ENCODE results near the gene MAPKAP1.

Gene MAPKAP1

GRCh38 chr9:125656560-125656959, 50.4 kb downstream of the MAPKAP1 start:
- no peak overlapping the region for H4K91ac ChIP-seq (ENCODE audit: low read depth, low read length)
- H3K27me3 ChIP-seq (ENCODE audit: insufficient read depth, low read length): no peaks in the 10 kb centered on the region
- no peak overlapping the region for H3K4ac ChIP-seq (ENCODE audit: low read depth, low read length)
- no peak overlapping the region for H3K4me3 ChIP-seq (ENCODE audit: low read depth, low read length)
- DNase-seq: no peak
- H2BK120ac ChIP-seq (ENCODE audit: insufficient read depth, low read length, poor library complexity): peak overlapping the region; percentile 5
- no peak overlapping the region for H2AFZ ChIP-seq (ENCODE audit: insufficient read depth, low read length, poor library complexity)
- H4K12ac ChIP-seq (ENCODE audit: low read depth, low read length): no peak overlapping the region
- H3K23ac ChIP-seq (ENCODE audit: low read length): no peak overlapping the region
- H2BK12ac ChIP-seq (ENCODE audit: low read length): no peak overlapping the region
- H3K36me3 ChIP-seq (ENCODE audit: control insufficient read depth in 1 of 2, insufficient read depth in 2 of 2, low read length in 2 of 2): no peaks in the 10 kb centered on the region
- no peak overlapping the region for H3K9ac ChIP-seq (ENCODE audit: low read length)
- H3K79me1 ChIP-seq (ENCODE audit: low read length): no peaks in the 10 kb centered on the region
- no peaks in the 10 kb centered on the region for H3K9me3 ChIP-seq (ENCODE audit: insufficient read depth, low read depth, low read length)
- H2AK5ac ChIP-seq (ENCODE audit: low read length): no peak overlapping the region
- H2BK5ac ChIP-seq (ENCODE audit: low read depth, low read length, poor library complexity): no peak overlapping the region
- H3K79me2 ChIP-seq (ENCODE audit: control insufficient read depth, insufficient read depth, low read length, poor library complexity): no peaks in the 10 kb centered on the region
- no peak overlapping the region for H3K18ac ChIP-seq (ENCODE audit: low read length)
- no peak overlapping the region for H3K14ac ChIP-seq (ENCODE audit: low read length)
- peak overlapping the region; percentile 49 for H3K27ac ChIP-seq (ENCODE audit: low read depth, low read length)
- peak overlapping the region; percentile 42 for H3K4me2 ChIP-seq (ENCODE audit: low read length)
- WGBS (ENCODE audit: extremely low coverage, insufficient coverage, insufficient read length): no CpG with 5 or more reads among the region's 3 CpGs
- no peak overlapping the region for H4K8ac ChIP-seq (ENCODE audit: low read depth, low read length)
- H3K4me1 ChIP-seq (ENCODE audit: control insufficient read depth in 1 of 2, insufficient read depth in 2 of 2, low read length in 2 of 2): peaks cover 0 to 5% of the 10 kb centered on the region in 2 experiments

DNA sequence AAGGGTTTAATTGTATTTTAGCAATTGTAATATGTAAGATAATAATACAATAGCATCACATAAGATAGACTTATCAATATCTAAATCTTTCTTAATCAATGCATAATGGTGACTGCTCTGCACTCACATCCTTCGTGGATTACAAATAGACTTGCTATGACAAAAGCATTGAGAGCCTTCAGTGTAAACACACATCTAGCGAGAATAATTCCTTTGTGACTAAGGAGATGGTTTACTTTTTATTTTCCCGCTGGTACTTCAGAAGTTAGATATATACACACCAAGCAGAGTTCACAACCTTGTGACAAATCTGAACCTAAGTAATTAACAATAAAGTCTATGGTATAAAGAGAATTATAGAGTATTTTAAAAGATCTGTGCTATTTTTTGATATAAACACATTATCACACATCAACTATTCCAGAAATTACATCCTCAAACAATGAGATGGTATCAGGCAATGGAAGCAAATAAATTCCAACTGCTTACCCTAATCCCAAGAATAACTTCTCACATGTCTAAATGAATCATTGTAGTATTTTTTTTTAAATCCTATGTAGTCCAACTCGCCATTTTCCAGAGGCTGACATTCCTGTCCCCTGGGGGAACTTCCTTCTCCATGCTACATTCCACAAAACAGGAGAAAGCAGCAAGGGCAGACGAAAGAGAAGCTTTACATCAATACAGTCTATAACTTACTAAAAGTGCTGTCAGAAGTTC, 51.2 kb downstream of the MAPKAP1 start:
- Histone ChIP-seq H3K79me2 (ENCODE audit: control insufficient read depth, insufficient read depth, low read length, poor library complexity) (no peaks in the 10 kb centered on the region), H2BK120ac (ENCODE audit: insufficient read depth, low read length, poor library complexity) (no peak overlapping the region), H3K27me3 (ENCODE audit: insufficient read depth, low read length) (no peaks in the 10 kb centered on the region), H2BK5ac (ENCODE audit: low read depth, low read length, poor library complexity) (no peak overlapping the region), H3K14ac (ENCODE audit: low read length) (no peak overlapping the region), H4K91ac (ENCODE audit: low read depth, low read length) (no peak overlapping the region), H3K9ac (ENCODE audit: low read length) (no peak overlapping the region), H4K8ac (ENCODE audit: low read depth, low read length) (no peak overlapping the region), H2AK5ac (ENCODE audit: low read length) (no peak overlapping the region), H3K36me3 (ENCODE audit: control insufficient read depth in 1 of 2, insufficient read depth in 2 of 2, low read length in 2 of 2) (no peaks in the 10 kb centered on the region), H3K4me1 (ENCODE audit: control insufficient read depth in 1 of 2, insufficient read depth in 2 of 2, low read length in 2 of 2) (peaks cover 0 to 5% of the 10 kb centered on the region in 2 experiments), H2AFZ (ENCODE audit: insufficient read depth, low read length, poor library complexity) (no peak overlapping the region), H3K9me3 (ENCODE audit: insufficient read depth, low read depth, low read length) (no peaks in the 10 kb centered on the region), H3K27ac (ENCODE audit: low read depth, low read length) (peak overlapping the region; percentile 49), H3K18ac (ENCODE audit: low read length) (no peak overlapping the region), H3K4ac (ENCODE audit: low read depth, low read length) (no peak overlapping the region), H2BK12ac (ENCODE audit: low read length) (no peak overlapping the region), H3K23ac (ENCODE audit: low read length) (no peak overlapping the region), H3K79me1 (ENCODE audit: low read length) (no peaks in the 10 kb centered on the region), H4K12ac (ENCODE audit: low read depth, low read length) (no peak overlapping the region), H3K4me2 (ENCODE audit: low read length) (no peak overlapping the region), H3K4me3 (ENCODE audit: low read depth, low read length) (no peak overlapping the region)
- DNase-seq: no peak
- no CpG with 5 or more reads among the region's 5 CpGs for WGBS (ENCODE audit: extremely low coverage, insufficient coverage, insufficient read length)

- no peak overlapping the region for H2BK120ac ChIP-seq (ENCODE audit: insufficient read depth, low read length, poor library complexity)
- H3K4me2 ChIP-seq (ENCODE audit: low read length): no peak overlapping the region
- WGBS (ENCODE audit: extremely low coverage, insufficient coverage, insufficient read length): no CpG with 5 or more reads among the region's 4 CpGs
- H2AFZ ChIP-seq (ENCODE audit: insufficient read depth, low read length, poor library complexity): no peak overlapping the region
- no peak overlapping the region for H4K91ac ChIP-seq (ENCODE audit: low read depth, low read length)
- no peak overlapping the region for H4K8ac ChIP-seq (ENCODE audit: low read depth, low read length)
- H3K4ac ChIP-seq (ENCODE audit: low read depth, low read length): no peak overlapping the region
- peaks cover 0 to 5% of the 10 kb centered on the region in 2 experiments for H3K4me1 ChIP-seq (ENCODE audit: control insufficient read depth in 1 of 2, insufficient read depth in 2 of 2, low read length in 2 of 2)
- no peak overlapping the region for H2BK12ac ChIP-seq (ENCODE audit: low read length)
- H3K27me3 ChIP-seq (ENCODE audit: insufficient read depth, low read length): no peaks in the 10 kb centered on the region
- H4K12ac ChIP-seq (ENCODE audit: low read depth, low read length): no peak overlapping the region
- H3K9ac ChIP-seq (ENCODE audit: low read length): no peak overlapping the region
- no peak for DNase-seq
- no peaks in the 10 kb centered on the region for H3K79me1 ChIP-seq (ENCODE audit: low read length)
- no peaks in the 10 kb centered on the region for H3K36me3 ChIP-seq (ENCODE audit: control insufficient read depth in 1 of 2, insufficient read depth in 2 of 2, low read length in 2 of 2)
- H3K9me3 ChIP-seq (ENCODE audit: insufficient read depth, low read depth, low read length): no peaks in the 10 kb centered on the region
- no peak overlapping the region for H3K14ac ChIP-seq (ENCODE audit: low read length)
- no peak overlapping the region for H2AK5ac ChIP-seq (ENCODE audit: low read length)
- H3K79me2 ChIP-seq (ENCODE audit: control insufficient read depth, insufficient read depth, low read length, poor library complexity): no peaks in the 10 kb centered on the region
- H3K23ac ChIP-seq (ENCODE audit: low read length): no peak overlapping the region
- no peak overlapping the region for H3K18ac ChIP-seq (ENCODE audit: low read length)
- no peak overlapping the region for H3K4me3 ChIP-seq (ENCODE audit: low read depth, low read length)
- H3K27ac ChIP-seq (ENCODE audit: low read depth, low read length): no peak overlapping the region
- no peak overlapping the region for H2BK5ac ChIP-seq (ENCODE audit: low read depth, low read length, poor library complexity)
Measured at GRCh38 chr9:125655066-125655633, 51.9 kb downstream of the MAPKAP1 start.

- no peak overlapping the region for H3K23ac ChIP-seq (ENCODE audit: low read length)
- H4K91ac ChIP-seq (ENCODE audit: low read depth, low read length): no peak overlapping the region
- H3K4me2 ChIP-seq (ENCODE audit: low read length): no peak overlapping the region
- H3K4me3 ChIP-seq (ENCODE audit: low read depth, low read length): no peak overlapping the region
- H3K36me3 ChIP-seq (ENCODE audit: control insufficient read depth in 1 of 2, insufficient read depth in 2 of 2, low read length in 2 of 2): no peaks in the 10 kb centered on the region
- H2AFZ ChIP-seq (ENCODE audit: insufficient read depth, low read length, poor library complexity): no peak overlapping the region
- H3K4ac ChIP-seq (ENCODE audit: low read depth, low read length): no peak overlapping the region
- DNase-seq: no peak
- H4K12ac ChIP-seq (ENCODE audit: low read depth, low read length): no peak overlapping the region
- no peaks in the 10 kb centered on the region for H3K79me2 ChIP-seq (ENCODE audit: control insufficient read depth, insufficient read depth, low read length, poor library complexity)
- no peaks in the 10 kb centered on the region for H3K9me3 ChIP-seq (ENCODE audit: insufficient read depth, low read depth, low read length)
- no CpG with 5 or more reads among the region's 5 CpGs for WGBS (ENCODE audit: extremely low coverage, insufficient coverage, insufficient read length)
- H3K14ac ChIP-seq (ENCODE audit: low read length): no peak overlapping the region
- no peaks in the 10 kb centered on the region for H3K79me1 ChIP-seq (ENCODE audit: low read length)
- peaks cover 4 to 7% of the 10 kb centered on the region in 2 experiments for H3K4me1 ChIP-seq (ENCODE audit: control insufficient read depth in 1 of 2, insufficient read depth in 2 of 2, low read length in 2 of 2)
- H2BK5ac ChIP-seq (ENCODE audit: low read depth, low read length, poor library complexity): no peak overlapping the region
- H4K8ac ChIP-seq (ENCODE audit: low read depth, low read length): no peak overlapping the region
- no peak overlapping the region for H2AK5ac ChIP-seq (ENCODE audit: low read length)
- no peak overlapping the region for H2BK12ac ChIP-seq (ENCODE audit: low read length)
- no peak overlapping the region for H2BK120ac ChIP-seq (ENCODE audit: insufficient read depth, low read length, poor library complexity)
- H3K18ac ChIP-seq (ENCODE audit: low read length): no peak overlapping the region
- no peaks in the 10 kb centered on the region for H3K27me3 ChIP-seq (ENCODE audit: insufficient read depth, low read length)
- no peak overlapping the region for H3K9ac ChIP-seq (ENCODE audit: low read length)
- H3K27ac ChIP-seq (ENCODE audit: low read depth, low read length): no peak overlapping the region
Measured at GRCh38 chr9:125654121-125654520, 52.9 kb downstream of the MAPKAP1 start.

All from trophoblast cell (in vitro differentiated cells and primary cell).